ENCODE measurements around the gene TMEM250.

The TMEM250 gene

GRCh38 chr9:136078498-136079011 lies 40.1 kb downstream of the TMEM250 start:
- no peak for DNase-seq (ENCODE audit: low read depth, low spot score)
- no peak overlapping the region for H3K4me3 ChIP-seq (ENCODE audit: low read depth, low read length)
- TF ChIP-seq, protein P1, sequence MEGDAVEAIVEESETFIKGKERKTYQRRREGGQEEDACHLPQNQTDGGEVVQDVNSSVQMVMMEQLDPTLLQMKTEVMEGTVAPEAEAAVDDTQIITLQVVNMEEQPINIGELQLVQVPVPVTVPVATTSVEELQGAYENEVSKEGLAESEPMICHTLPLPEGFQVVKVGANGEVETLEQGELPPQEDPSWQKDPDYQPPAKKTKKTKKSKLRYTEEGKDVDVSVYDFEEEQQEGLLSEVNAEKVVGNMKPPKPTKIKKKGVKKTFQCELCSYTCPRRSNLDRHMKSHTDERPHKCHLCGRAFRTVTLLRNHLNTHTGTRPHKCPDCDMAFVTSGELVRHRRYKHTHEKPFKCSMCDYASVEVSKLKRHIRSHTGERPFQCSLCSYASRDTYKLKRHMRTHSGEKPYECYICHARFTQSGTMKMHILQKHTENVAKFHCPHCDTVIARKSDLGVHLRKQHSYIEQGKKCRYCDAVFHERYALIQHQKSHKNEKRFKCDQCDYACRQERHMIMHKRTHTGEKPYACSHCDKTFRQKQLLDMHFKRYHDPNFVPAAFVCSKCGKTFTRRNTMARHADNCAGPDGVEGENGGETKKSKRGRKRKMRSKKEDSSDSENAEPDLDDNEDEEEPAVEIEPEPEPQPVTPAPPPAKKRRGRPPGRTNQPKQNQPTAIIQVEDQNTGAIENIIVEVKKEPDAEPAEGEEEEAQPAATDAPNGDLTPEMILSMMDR (IDR thresholded peaks at IDR 0.05; ENCODE audit: insufficient read depth, low read length, missing control alignments), result no peak
- CTCF ChIA-PET, result interaction anchor here (1.5 kb wide), 1 partner anchor 12 kb away, joined by 6 read pairs; no protein-coding TSS in a partner anchor
- POLR2A ChIA-PET, result no interaction called here

- ChIA-PET POLR2A (no interaction called here), CTCF (interaction anchor here (1.5 kb wide), 1 partner anchor 12 kb away, joined by 6 read pairs; no protein-coding TSS in a partner anchor)
- no peak overlapping the region for H3K4me3 ChIP-seq (ENCODE audit: low read depth, low read length)
- TF ChIP-seq, protein P1 (IDR thresholded peaks at IDR 0.05; ENCODE audit: insufficient read depth, low read length, missing control alignments), result no peak
- no peak for DNase-seq (ENCODE audit: low read depth, low spot score)
Observed at GRCh38 chr9:136078024-136078423, 40.7 kb downstream of the TMEM250 start.

- TF ChIP-seq, protein P1 (IDR thresholded peaks at IDR 0.05; ENCODE audit: insufficient read depth, low read length, missing control alignments), result no peak
- POLR2A ChIA-PET, result no interaction called here
- DNase-seq (ENCODE audit: low read depth, low spot score), result no peak
- H3K4me3 ChIP-seq (ENCODE audit: low read depth, low read length), result no peak overlapping the region
- CTCF ChIA-PET, result no interaction called here
Observed at GRCh38 chr9:136077491-136077890, 41.2 kb downstream of the TMEM250 start.

- ChIA-PET CTCF (no interaction called here), POLR2A (no interaction called here)
- DNase-seq (ENCODE audit: low read depth, low spot score), result no peak
- TF ChIP-seq, protein P1 (IDR thresholded peaks at IDR 0.05; ENCODE audit: insufficient read depth, low read length, missing control alignments), result no peak
- no peak overlapping the region for H3K4me3 ChIP-seq (ENCODE audit: low read depth, low read length)
Observed at GRCh38 chr9:136075881-136076678, 42.6 kb downstream of the TMEM250 start.

DNA sequence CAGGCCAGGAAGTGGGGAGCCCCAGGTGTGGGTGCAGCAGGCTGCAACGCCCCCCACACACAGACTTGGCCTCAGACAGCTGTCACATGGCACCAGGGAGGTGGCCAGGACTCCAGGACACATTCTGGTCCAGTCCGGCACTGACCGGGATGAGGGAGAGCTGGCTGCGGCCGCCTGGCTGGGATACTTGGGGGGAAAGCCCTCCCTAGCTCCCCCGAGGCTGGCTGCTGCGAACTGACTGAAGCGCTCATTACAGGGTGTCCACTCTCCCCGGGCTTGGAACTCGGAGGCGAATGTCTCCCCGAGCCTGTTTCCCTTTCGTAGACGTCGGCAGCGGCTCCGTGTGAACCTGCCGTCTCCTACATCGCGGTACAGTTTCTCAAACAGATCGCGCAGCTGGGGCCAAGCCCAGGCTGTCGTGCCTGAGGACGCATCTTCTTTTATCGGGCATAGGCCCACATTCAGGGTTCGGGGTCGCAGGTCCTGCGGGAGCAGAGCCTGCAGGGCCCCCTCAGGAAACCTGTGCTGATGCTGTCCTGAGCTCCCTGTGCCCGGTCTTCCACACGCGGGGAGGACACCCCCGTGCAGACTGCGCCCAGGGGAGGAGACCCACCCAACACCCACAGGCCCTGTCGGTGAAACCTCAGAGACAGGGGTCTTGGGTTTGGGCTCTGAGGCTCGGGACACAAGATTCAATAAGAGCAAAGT lies 43.4 kb downstream of the TMEM250 start:
- TF ChIP-seq, protein P1 (IDR thresholded peaks at IDR 0.05; ENCODE audit: insufficient read depth, low read length, missing control alignments), result no peak
- DNase-seq (ENCODE audit: low read depth, low spot score), result no peak
- H3K4me3 ChIP-seq (ENCODE audit: low read depth, low read length), result no peak overlapping the region
- CTCF ChIA-PET, result interaction anchor here (1.3 kb wide), 2 partner anchors 48 to 108 kb away, joined by 4 to 6 read pairs; no protein-coding TSS in a partner anchor
- POLR2A ChIA-PET, result interaction anchor here (0.5 kb wide), 1 partner anchor 546 kb away, joined by 4 read pairs; no protein-coding TSS in a partner anchor

DNA sequence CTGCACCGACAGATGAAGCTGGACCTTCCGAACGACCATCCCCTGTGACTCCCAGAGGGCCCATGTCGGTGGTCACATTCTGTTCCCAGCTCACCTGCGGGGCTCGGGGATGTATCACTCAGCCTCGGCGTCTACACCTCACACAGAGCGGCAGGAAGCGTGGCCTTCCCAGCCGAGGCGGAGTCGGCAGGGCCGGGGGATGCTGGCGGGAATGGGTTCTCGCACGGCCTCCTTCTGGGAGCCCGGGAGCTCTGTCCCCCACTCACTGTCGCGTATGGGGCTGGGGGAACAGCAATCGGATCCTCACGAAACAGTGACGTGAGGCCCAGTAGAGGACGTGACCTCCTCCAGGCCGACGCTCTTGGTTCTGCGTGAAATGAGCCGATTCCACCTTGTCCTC lies 44.0 kb downstream of the TMEM250 start:
- DNase-seq (ENCODE audit: low read depth, low spot score), result no peak
- TF ChIP-seq, protein P1 (IDR thresholded peaks at IDR 0.05; ENCODE audit: insufficient read depth, low read length, missing control alignments), result no peak
- H3K4me3 ChIP-seq (ENCODE audit: low read depth, low read length), result no peak overlapping the region
- POLR2A ChIA-PET, result no interaction called here
- CTCF ChIA-PET, result interaction anchor here (1.3 kb wide), 2 partner anchors 49 to 107 kb away, joined by 4 to 6 read pairs; no protein-coding TSS in a partner anchor

Data from AG04449 (cell line).